Adrenal gland (tissue), 12 donors: ENCODE results near the gene CCDC9. TPM values are rescaled to one million over a fixed set of nuclear protein-coding genes. Genes with fewer than 3 reads are reported as not detected.

Experiments used
- DNase-seq, 7 donors: peaks; one replicate each; pipeline ENCODE4 v3.0.0-alpha.2; 2019 to 2020
- H3K27ac ChIP-seq, 5 donors: fragments of 200-600 bp; sonication (generic) in 4 of 5; 1 replicate in 3 of 5; 2 replicates in 2 of 5; pipeline versions ENCODE4 v1.5.1 to v1.8.0; 2016 to 2020; ENCODE audit warnings: mild to moderate bottlenecking in 1 of 5
- H3K27me3 ChIP-seq: fragments of 200-600 bp; 2 replicates; pipeline ENCODE4 v1.8.0; 2021
- H3K36me3 ChIP-seq, 2 donors: fragments of 200-600 bp; replicated peaks in 1 of 2; 1 replicate in 1 of 2; 2 replicates in 1 of 2; pipeline versions ENCODE4 v1.5.1 to v1.8.0; 2018 to 2022
- H3K4me1 ChIP-seq, 2 donors: fragments of 200-600 bp; replicated peaks in 1 of 2; 1 replicate in 1 of 2; 2 replicates in 1 of 2; pipeline versions ENCODE4 v1.5.1 to v1.8.0; 2018 to 2021
- H3K4me3 ChIP-seq, 4 donors: fragments of 200-600 bp; sonication (generic) in 3 of 4; one replicate each; pipeline ENCODE4 v1.5.1; 2016 to 2018
- H3K9me3 ChIP-seq, 3 donors: fragments of 200-600 bp; sonication (generic) in 1 of 3; replicated peaks in 1 of 3; 1 replicate in 2 of 3; 2 replicates in 1 of 3; pipeline versions ENCODE4 v1.5.1 to v1.8.0; 2016 to 2021
- POLR2A ChIP-seq, 2 donors: fragments of 450-650 bp; IDR thresholded peaks; one replicate each; pipeline ENCODE4 v1.6.1; 2017; ENCODE audit warnings: antibody characterized with exemption in 2 of 2, mild to moderate bottlenecking in 2 of 2, moderate library complexity in 1 of 2
- WGBS, 4 donors: extraction: QIAGEN DNeasy Blood & Tissue Kit in 2 of 4; methylation state at CpG; one replicate each; pipeline versions ENCODE4 v1.1.5 to v1.1.7; 2013 to 2017; 5-methylcytosine and 5-hydroxymethylcytosine counted together
- intact Hi-C, 2 donors: fragments of 100-400 bp; cut with DNase I; formaldehyde crosslinking; loops; one replicate each; pipeline versions ENCODE4 v1.14.1 to v1.15.0; 2022 to 2023
- polyA plus RNA-seq, 3 donors: library from polyadenylated mRNA; stranded (reverse); fragments of 200-250 nt in 2 of 3; fragments of 350-450 nt in 1 of 3; fragmentation: Illumina TruSeq in 1 of 3; extraction: RNeasy Lipid Tissue Mini Kit (QIAGEN cat#74804) in 1 of 3; gene quantifications; one replicate each; pipeline ENCODE4 v1.2.3, GENCODE V29; 2013 to 2014
- total RNA-seq, 9 donors: library from RNA; depleted of rRNA in 4 of 9; stranded (reverse); fragments of >200 nt in 4 of 9; fragments of 120-200 nt in 1 of 9; fragmentation: NEBNext Ultra II Directional in 1 of 9; extraction: Animal tissue kit (Norgen Biotek cat#: 25700) in 1 of 9; gene quantifications; one replicate each; pipeline versions ENCODE4 v1.1.0 to v1.2.4, GENCODE V29; 2013 to 2023
- TF ChIP-seq, protein P1 (sequence below), 6 experiments: fragments of 450-650 bp in 4 of 6; fragments of 200-600 bp in 2 of 6; sonication (generic) in 1 of 6; IDR thresholded peaks; 1 replicate in 5 of 6; 2 replicates in 1 of 6; pipeline versions ENCODE4 v1.5.1 to v1.8.0; 2016 to 2021; ENCODE audit warnings: antibody characterized with exemption in 6 of 6, mild to moderate bottlenecking in 2 of 6, moderate library complexity in 1 of 6
- donor health status: healthy with polysubstance abuse.
- donor health status: Bipolar disorder and iron deficiency.
- donor health status: DM: yes; HTN: yes; CAD: no.
- donor health status: DM: no; HTN: no; CAD: no.
- donor health status: DM: no; HTN: no; CAD: no.
- donor health status: DM: yes; HTN: yes; CAD: no.

Gene CCDC9
- total and polyA plus RNA-seq, 12 donors: 6.0 to 86.5 (median 31.1) TPM

DNA sequence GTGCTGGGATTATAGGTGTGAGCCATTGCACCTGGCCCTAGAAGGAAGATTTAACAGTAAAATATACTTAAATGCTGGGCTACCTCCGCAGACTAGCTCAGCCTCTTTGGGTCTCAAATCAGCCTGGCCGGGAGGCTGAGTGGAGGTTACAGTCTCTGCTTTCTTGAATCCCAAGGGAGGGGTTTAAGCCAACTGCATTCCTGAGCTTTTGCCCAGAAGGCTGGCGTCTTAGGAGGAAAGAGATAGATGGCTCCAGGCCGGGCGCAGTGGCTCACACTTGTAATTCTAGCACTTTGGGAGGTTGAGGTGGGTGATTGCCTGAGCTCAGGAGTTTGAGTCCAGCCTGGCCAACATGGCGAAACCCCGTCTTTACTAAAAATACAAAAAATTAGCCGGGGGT, 52.7 kb downstream of the CCDC9 start:
- Histone ChIP-seq H3K4me3 (no peak overlapping the region), H3K27me3 (no peaks in the 10 kb centered on the region), H3K9me3 (no peaks in the 10 kb centered on the region), H3K36me3 (no peaks in the 10 kb centered on the region), H3K4me1 (peaks cover 0 to 14% of the 10 kb centered on the region in 2 donors), H3K27ac (no peak overlapping the region)
- no peak for TF ChIP-seq POLR2A (IDR thresholded peaks at IDR 0.05)
- TF ChIP-seq, protein P1, sequence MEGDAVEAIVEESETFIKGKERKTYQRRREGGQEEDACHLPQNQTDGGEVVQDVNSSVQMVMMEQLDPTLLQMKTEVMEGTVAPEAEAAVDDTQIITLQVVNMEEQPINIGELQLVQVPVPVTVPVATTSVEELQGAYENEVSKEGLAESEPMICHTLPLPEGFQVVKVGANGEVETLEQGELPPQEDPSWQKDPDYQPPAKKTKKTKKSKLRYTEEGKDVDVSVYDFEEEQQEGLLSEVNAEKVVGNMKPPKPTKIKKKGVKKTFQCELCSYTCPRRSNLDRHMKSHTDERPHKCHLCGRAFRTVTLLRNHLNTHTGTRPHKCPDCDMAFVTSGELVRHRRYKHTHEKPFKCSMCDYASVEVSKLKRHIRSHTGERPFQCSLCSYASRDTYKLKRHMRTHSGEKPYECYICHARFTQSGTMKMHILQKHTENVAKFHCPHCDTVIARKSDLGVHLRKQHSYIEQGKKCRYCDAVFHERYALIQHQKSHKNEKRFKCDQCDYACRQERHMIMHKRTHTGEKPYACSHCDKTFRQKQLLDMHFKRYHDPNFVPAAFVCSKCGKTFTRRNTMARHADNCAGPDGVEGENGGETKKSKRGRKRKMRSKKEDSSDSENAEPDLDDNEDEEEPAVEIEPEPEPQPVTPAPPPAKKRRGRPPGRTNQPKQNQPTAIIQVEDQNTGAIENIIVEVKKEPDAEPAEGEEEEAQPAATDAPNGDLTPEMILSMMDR (IDR thresholded peaks at IDR 0.05): no peak
- 56 to 78% (median 66%) methylated on average over 8 of the region's 8 CpGs for WGBS, 4 donors
- intact Hi-C loops: no loop called here
- no peak for DNase-seq

DNA sequence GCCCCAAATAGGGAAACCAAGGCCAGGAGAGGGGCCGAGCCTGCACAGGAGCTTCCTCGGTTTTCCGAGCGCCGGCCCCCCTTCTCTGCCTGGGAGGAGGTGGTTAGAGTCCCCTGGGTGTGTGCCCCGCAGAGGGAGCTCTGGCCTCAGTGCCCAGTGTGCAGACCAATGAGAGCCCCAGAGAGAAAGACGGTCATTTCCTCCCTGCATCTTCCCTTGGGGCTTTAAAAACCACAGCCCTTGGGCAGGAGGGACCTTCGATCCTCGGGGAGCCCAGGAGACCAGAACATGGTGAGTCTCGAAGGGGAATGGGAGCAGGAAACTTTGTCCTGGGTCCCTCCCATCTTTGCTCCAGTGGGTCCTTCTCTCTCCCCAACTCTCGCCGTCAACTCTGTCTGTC, 53.3 kb downstream of the CCDC9 start, which contains the start of gene C5AR1:
TSS of gene C5AR1 (plus strand) at position 254 of the 400 bp plus-strand sequence. CDS start at position 289, 35 bp downstream.
- Histone ChIP-seq H3K4me3 (peak within 1 kb of the TSS in 1 of 4 donors; percentile 42), H3K27ac (peak within 1 kb of the TSS in 4 of 5 donors; percentile 26 to 73 (median 50))
- TF ChIP-seq, protein P1 (IDR thresholded peaks at IDR 0.05): no peak
- TF ChIP-seq POLR2A (IDR thresholded peaks at IDR 0.05): peak in 1 of 2 donors; percentile 18

DNA sequence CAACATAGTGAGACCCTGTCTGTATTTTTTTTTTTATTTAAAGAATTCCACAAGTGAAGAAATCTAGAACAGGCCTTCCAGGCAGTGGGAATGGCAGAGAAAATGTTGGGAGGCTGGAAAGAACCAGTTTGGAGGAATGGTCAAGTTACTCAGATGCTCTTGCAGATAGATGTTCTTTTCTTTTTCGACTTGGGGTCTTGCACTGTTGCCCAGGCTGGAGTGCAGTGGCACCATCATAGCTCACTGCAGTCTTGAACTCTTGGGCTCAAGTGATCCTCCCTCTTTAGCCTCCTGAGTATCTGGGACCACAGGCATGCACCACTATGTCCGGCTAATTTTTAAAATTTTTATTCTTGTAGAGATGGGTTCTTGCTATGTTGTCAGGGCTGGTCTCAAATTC, 54.0 kb downstream of the CCDC9 start:
- no peak for TF ChIP-seq POLR2A (IDR thresholded peaks at IDR 0.05)
- TF ChIP-seq, protein P1 (IDR thresholded peaks at IDR 0.05): no peak
- DNase-seq: no peak
- Histone ChIP-seq H3K27ac (peak overlapping the region in 4 of 5 donors; percentile 26 to 73 (median 50)), H3K9me3 (no peaks in the 10 kb centered on the region), H3K4me1 (peaks cover 0 to 14% of the 10 kb centered on the region in 2 donors), H3K27me3 (no peaks in the 10 kb centered on the region), H3K4me3 (peak overlapping the region in 1 of 4 donors; percentile 42), H3K36me3 (no peaks in the 10 kb centered on the region)
- intact Hi-C loops: no loop called here
- WGBS, 4 donors: 78 to 96% (median 85%) methylated on average over 2 of the region's 2 CpGs

More for the DNA sequence above, 53.3 kb downstream of the CCDC9 start, which contains the start of gene C5AR1:
- Histone ChIP-seq H3K27me3 (no peaks in the 10 kb centered on the region), H3K9me3 (no peaks in the 10 kb centered on the region), H3K36me3 (no peaks in the 10 kb centered on the region), H3K4me1 (peaks cover 0 to 14% of the 10 kb centered on the region in 2 donors)
- WGBS, 4 donors: 46 to 54% (median 49%) methylated on average over 12 of the region's 12 CpGs
- peak in 3 of 7 donors; percentile 37 to 51 (median 44) for DNase-seq
- intact Hi-C loops: no loop called here

DNA sequence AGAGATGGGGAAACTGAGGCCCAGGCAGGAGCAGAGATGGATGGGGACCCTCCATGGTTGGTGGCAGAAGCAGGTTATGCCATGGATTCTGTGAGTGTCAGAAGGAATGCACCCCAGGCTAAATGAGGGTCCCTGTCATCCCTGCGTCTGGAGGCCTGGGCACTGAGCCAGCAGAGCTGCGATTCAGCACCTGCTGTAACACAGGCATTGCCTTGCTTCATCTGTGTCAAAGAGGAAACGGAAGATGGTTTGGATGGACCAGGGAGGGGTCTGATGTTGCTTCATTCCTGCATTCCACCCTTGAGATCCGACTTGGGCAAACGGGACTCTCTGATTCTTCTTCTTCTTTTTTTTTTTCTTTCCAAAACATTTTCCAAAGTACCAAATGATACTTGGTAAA, 54.5 kb downstream of the CCDC9 start:
- 15 to 45% (median 23%) methylated on average over 3 to 5 of the region's 5 CpGs for WGBS, 4 donors
- TF ChIP-seq, protein P1 (IDR thresholded peaks at IDR 0.05): no peak
- no peak for TF ChIP-seq POLR2A (IDR thresholded peaks at IDR 0.05)
- Histone ChIP-seq H3K27ac (peak overlapping the region in 2 of 5 donors; percentile 68 to 73), H3K9me3 (no peaks in the 10 kb centered on the region), H3K27me3 (no peaks in the 10 kb centered on the region), H3K4me3 (peak overlapping the region in 1 of 4 donors; percentile 42), H3K4me1 (peaks cover 0 to 13% of the 10 kb centered on the region in 2 donors), H3K36me3 (no peaks in the 10 kb centered on the region)
- intact Hi-C loops: no loop called here
- peak in 6 of 7 donors; percentile 47 to 66 (median 54) for DNase-seq
